Parathyroid adenoma (tissue), 2 donors: ENCODE results near the gene B3GALT6.

ENCODE experiments used
- H2AFZ ChIP-seq: fragments of 300-600 bp; sonication (generic); one replicate; pipeline ENCODE4 v1.7.0; 2017; ENCODE audit warnings: antibody characterized with exemption, mild to moderate bottlenecking
- H3K27ac ChIP-seq: fragments of 300-600 bp; sonication (generic); one replicate; pipeline ENCODE4 v1.7.0; 2017
- H3K27me3 ChIP-seq: fragments of 300-600 bp; sonication (generic); one replicate; pipeline ENCODE4 v1.7.0; 2017; ENCODE audit warnings: low read length; ENCODE audit not compliant: control insufficient read depth, insufficient read depth
- H3K36me3 ChIP-seq: fragments of 300-600 bp; sonication (generic); one replicate; pipeline ENCODE4 v1.7.0; 2017; ENCODE audit warnings: low read length; ENCODE audit not compliant: control insufficient read depth, insufficient read depth
- H3K4me1 ChIP-seq: fragments of 300-600 bp; sonication (generic); one replicate; pipeline ENCODE4 v1.7.0; 2017; ENCODE audit warnings: control low read depth
- H3K4me2 ChIP-seq: fragments of 300-600 bp; sonication (generic); one replicate; pipeline ENCODE4 v1.7.0; 2017; ENCODE audit warnings: low read length
- H3K4me3 ChIP-seq: fragments of 300-600 bp; sonication (generic); one replicate; pipeline ENCODE4 v1.7.0; 2017; ENCODE audit warnings: low read depth, low read length
- H3K79me2 ChIP-seq: fragments of 300-600 bp; sonication (generic); one replicate; pipeline ENCODE4 v1.7.0; 2017; ENCODE audit warnings: control low read depth
- H3K9ac ChIP-seq: fragments of 300-600 bp; sonication (generic); one replicate; pipeline ENCODE4 v1.7.0; 2017; ENCODE audit warnings: mild to moderate bottlenecking
- H3K9me3 ChIP-seq: fragments of 300-600 bp; sonication (generic); one replicate; pipeline ENCODE4 v1.7.0; 2017; ENCODE audit warnings: low read length; ENCODE audit not compliant: control insufficient read depth
- TF ChIP-seq, protein P1 (sequence below): fragments of 300-600 bp; sonication (generic); IDR thresholded peaks from one replicate; pipeline ENCODE4 v1.7.0; 2017; ENCODE audit warnings: antibody characterized with exemption, mild to moderate bottlenecking
- donor health status: primary hyperparathyroidism.

The B3GALT6 gene

DNA sequence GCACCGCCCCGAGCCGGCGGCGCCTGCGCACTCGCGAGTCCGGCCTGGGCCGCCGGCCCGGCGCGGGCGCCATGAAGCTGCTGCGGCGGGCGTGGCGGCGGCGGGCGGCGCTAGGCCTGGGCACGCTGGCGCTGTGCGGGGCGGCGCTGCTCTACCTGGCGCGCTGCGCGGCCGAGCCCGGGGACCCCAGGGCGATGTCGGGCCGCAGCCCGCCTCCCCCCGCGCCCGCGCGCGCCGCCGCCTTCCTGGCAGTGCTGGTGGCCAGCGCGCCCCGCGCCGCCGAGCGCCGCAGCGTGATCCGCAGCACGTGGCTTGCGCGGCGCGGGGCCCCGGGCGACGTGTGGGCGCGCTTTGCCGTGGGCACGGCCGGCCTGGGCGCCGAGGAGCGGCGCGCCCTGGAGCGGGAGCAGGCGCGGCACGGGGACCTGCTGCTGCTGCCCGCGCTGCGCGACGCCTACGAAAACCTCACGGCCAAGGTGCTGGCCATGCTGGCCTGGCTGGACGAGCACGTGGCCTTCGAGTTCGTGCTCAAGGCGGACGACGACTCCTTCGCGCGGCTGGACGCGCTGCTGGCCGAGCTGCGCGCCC lies at the start of gene B3GALT6:
Gene B3GALT6, plus strand, starts transcription at position 30 of the 588 bp plus-strand sequence. Its CDS starts 42 bp downstream, at position 72.
- peak within 1 kb of the TSS; percentile 68 for H3K4me2 ChIP-seq
- H3K79me2 ChIP-seq: peaks cover 33% of the 10 kb centered on the region
- H3K4me3 ChIP-seq: peak within 1 kb of the TSS; percentile 74
- TF ChIP-seq, protein P1, sequence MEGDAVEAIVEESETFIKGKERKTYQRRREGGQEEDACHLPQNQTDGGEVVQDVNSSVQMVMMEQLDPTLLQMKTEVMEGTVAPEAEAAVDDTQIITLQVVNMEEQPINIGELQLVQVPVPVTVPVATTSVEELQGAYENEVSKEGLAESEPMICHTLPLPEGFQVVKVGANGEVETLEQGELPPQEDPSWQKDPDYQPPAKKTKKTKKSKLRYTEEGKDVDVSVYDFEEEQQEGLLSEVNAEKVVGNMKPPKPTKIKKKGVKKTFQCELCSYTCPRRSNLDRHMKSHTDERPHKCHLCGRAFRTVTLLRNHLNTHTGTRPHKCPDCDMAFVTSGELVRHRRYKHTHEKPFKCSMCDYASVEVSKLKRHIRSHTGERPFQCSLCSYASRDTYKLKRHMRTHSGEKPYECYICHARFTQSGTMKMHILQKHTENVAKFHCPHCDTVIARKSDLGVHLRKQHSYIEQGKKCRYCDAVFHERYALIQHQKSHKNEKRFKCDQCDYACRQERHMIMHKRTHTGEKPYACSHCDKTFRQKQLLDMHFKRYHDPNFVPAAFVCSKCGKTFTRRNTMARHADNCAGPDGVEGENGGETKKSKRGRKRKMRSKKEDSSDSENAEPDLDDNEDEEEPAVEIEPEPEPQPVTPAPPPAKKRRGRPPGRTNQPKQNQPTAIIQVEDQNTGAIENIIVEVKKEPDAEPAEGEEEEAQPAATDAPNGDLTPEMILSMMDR: no peak
- H3K36me3 ChIP-seq: no peaks in the 10 kb centered on the region
- H3K9ac ChIP-seq: peak within 1 kb of the TSS; percentile 53
- no peaks in the 10 kb centered on the region for H3K9me3 ChIP-seq
- H3K4me1 ChIP-seq: peaks cover 5% of the 10 kb centered on the region
- H3K27ac ChIP-seq: peak within 1 kb of the TSS; percentile 65
- peak within 1 kb of the TSS; percentile 75 for H2AFZ ChIP-seq
- no peaks in the 10 kb centered on the region for H3K27me3 ChIP-seq

GRCh38 chr1:1182491-1183220 lies 49.4 kb upstream of the B3GALT6 start:
- no peaks in the 10 kb centered on the region for H3K79me2 ChIP-seq
- no peak overlapping the region for H3K4me3 ChIP-seq
- no peak overlapping the region for H3K27ac ChIP-seq
- H3K4me2 ChIP-seq: no peak overlapping the region
- H3K9ac ChIP-seq: no peak overlapping the region
- TF ChIP-seq, protein P1: no peak
- H3K27me3 ChIP-seq: no peaks in the 10 kb centered on the region
- no peaks in the 10 kb centered on the region for H3K4me1 ChIP-seq
- H2AFZ ChIP-seq: no peak overlapping the region
- H3K36me3 ChIP-seq: no peaks in the 10 kb centered on the region
- H3K9me3 ChIP-seq: no peaks in the 10 kb centered on the region

DNA sequence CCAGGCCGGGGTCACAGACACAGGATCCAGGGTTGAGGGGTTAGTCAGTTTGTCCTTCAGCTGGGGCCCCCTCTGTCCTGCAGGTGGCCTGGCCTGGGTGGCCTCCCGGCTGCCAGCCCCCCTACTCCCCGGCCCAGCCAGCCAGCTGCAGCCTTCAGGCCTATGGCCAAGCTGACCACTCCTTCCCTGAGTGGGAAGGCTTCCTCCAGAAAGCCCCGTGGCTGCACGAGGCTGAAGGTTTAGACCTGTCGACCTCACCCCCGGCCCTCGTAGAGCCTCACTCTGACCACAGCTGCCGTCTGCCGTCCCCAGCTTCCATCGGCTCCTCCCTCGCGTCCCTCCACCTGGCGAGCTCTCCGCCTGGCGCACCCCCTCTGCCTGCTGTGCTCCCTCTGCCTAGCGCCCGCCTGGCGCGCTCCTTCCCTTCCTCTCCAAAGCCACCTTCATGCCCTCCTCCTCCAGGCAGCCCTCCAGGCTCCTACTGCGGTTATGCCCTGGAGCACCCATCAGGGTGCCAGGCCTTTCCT lies 48.8 kb upstream of the B3GALT6 start:
- Histone ChIP-seq H3K4me3 (no peak overlapping the region), H3K27me3 (no peaks in the 10 kb centered on the region), H3K4me2 (no peak overlapping the region), H3K79me2 (no peaks in the 10 kb centered on the region), H2AFZ (no peak overlapping the region), H3K27ac (no peak overlapping the region), H3K36me3 (no peaks in the 10 kb centered on the region), H3K4me1 (no peaks in the 10 kb centered on the region), H3K9me3 (no peaks in the 10 kb centered on the region), H3K9ac (no peak overlapping the region)
- TF ChIP-seq, protein P1: no peak

DNA sequence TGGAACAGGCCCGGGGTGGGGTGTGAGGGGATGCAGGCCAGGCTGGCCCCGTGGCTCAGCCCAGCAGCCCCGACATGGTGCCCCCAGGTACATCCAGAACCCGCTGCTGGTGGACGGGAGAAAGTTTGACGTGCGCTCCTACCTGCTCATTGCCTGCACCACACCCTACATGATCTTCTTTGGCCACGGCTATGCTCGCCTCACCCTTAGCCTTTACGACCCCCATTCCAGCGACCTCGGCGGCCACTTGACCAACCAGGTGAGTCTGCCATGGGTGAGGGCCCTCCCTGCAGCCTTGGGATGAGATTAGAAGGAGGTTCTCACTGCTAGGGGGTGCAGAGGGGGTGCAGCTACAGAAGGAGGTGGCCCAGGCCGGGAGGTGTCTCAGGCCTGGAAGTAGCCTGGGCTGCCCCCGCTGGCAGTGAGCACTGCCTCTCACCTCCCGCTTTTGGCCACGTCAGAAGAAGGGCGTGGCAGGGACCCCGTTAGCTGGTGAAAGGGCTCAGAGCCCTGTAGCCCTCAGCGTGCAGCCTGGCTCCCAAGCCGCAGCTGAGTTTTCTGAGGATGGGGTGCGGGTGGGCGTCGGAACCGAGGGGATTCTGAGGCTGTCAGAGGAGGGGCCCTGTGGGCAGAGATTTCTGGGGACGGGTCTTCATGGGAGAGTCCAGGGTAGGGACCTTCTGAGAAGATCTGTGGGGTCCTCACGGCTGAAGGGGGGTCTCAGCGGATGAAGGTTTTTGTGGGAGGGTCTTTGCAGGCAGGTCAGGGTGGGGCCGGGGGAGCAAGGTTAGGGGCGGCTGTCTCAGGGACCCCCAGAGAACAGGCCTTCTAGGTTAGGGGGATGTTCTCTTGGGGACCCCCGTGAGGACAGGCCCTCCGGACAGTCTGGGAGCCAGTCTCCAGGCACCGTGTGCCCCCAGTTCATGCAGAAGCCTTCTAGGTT lies 47.9 kb upstream of the B3GALT6 start:
- no peak overlapping the region for H2AFZ ChIP-seq
- no peaks in the 10 kb centered on the region for H3K4me1 ChIP-seq
- H3K4me2 ChIP-seq: no peak overlapping the region
- TF ChIP-seq, protein P1: no peak
- no peaks in the 10 kb centered on the region for H3K27me3 ChIP-seq
- no peak overlapping the region for H3K4me3 ChIP-seq
- no peak overlapping the region for H3K27ac ChIP-seq
- H3K36me3 ChIP-seq: no peaks in the 10 kb centered on the region
- H3K9ac ChIP-seq: no peak overlapping the region
- H3K9me3 ChIP-seq: no peaks in the 10 kb centered on the region
- H3K79me2 ChIP-seq: no peaks in the 10 kb centered on the region
